CD4-positive, alpha-beta T cell treated with Interleukin-17A for 1 hour (primary cell): Measurements from ENCODE around the gene SLFN5.
A peak's percentile ranks its signal among the peaks of the same experiment; 100 is the strongest.
"Not testable (repeated sequence)": the region's sequence is repeated elsewhere in the genome, so short reads cannot be mapped to it uniquely, and the experiment has no call there.

Experiments used
- DNase-seq: peaks from one replicate; pipeline ENCODE4 v3.0.0-alpha.2; 2020

Gene SLFN5

DNA sequence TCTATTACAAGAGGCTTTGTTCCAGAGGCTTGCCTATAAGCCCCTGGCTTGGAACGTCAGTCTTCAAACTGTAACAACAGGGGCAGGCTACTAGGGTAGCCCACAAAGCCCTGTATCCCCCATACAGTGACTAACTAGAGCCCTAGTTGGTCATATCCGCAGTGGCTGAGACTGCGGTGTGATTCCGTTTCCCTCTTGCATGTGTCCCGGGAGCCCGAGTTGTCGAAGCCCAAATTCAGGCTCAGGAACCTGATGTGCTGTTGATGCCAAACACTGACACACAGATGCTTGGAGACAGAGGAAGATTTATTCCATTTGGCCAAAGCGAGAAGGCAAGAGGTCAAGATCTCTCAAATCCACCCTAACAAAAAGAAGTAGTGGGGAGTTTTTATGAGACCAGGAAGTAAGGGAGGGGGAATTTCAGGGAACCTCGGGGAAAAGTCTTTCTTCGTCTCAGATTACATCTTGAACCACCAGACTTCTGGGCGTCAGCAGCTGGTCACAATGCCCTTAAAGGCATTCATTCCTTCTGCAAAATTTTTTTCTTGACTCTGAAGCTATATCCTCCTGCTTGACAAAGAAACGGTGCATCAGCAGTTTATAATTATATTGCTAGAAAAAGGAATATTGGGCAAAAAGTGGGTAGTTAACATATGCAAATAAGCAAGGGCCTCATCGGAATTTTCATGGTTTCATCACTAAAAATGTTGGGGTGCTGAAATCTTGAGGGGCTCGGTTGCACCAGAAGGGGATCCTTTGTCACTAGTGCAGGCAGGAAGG is 879 bp downstream of the SLFN5 start:
- peak; percentile 62 for DNase-seq

- peak; percentile 91 for DNase-seq
Measured at GRCh38 chr17:35244341-35245195, 1.7 kb downstream of the SLFN5 start.

- DNase-seq = no peak
Measured at GRCh38 chr17:35245196-35245486, 2.3 kb downstream of the SLFN5 start.

DNA sequence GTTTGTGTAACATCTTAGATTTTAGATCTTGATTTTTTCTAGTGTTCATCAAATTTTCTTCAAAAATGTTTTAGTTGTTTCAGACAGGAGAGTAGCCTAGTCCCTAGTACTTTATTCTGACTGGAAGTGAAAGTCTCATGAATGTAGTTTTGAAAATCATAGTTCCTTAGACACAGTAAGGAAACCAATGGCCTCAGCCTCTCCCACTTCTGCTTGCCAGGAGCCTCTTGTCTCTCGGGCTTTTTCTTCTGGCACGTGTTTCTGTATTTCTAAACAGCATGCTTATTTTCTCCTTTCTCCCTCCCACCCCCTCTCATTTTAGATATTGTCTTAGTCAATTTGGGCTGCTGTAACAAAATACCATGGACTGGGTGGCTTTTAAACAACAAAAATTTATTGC is 9.8 kb downstream of the SLFN5 start:
- DNase-seq = no peak

- DNase-seq = no peak
Measured at GRCh38 chr17:35254107-35254773, 11.4 kb downstream of the SLFN5 start.

DNA sequence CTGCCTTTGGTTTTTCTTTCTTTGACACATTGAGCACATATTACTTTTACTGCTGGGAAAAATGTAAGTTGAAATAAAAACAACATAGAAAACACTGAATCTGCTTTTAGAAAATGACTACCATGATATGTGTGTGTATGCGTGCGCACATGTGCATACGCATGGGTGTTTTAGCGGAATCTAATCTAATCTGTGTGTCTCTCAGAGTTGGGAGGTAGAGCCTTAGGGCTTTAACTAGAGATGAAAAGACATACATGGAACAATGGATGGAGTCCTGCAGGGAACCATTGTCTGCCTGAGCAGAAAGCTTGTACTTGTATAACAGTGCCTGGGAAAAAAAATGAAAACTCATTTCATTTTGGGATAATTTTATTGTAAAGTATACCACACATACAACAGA is 12.4 kb downstream of the SLFN5 start:
- DNase-seq = no peak

DNA sequence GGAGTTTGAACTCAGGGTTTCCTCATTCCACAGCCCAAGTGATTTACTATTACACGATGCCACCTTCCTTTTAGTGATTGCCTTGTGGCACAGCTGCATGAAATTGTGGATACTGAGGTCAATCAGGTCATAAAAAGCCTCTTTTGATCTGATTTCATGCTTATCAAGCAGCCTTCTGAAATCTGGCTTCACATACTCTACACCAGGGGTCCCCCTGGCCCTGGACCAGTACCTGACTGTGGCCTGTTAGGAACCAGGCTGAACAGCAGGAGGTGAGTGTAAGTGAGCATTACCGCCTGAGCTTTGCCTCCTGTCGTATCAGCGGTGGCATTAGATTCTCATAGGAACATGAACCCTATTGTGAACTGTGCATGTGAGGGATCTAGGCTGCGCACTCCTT is 13.8 kb downstream of the SLFN5 start:
- DNase-seq = no peak

- DNase-seq = no peak
Measured at GRCh38 chr17:35257208-35257659, 14.4 kb downstream of the SLFN5 start.

GRCh38 chr17:35259001-35259400 is 16.1 kb downstream of the SLFN5 start:
- no peak for DNase-seq

- DNase-seq = no peak
Measured at GRCh38 chr17:35265071-35265470, 22.2 kb downstream of the SLFN5 start.

DNA sequence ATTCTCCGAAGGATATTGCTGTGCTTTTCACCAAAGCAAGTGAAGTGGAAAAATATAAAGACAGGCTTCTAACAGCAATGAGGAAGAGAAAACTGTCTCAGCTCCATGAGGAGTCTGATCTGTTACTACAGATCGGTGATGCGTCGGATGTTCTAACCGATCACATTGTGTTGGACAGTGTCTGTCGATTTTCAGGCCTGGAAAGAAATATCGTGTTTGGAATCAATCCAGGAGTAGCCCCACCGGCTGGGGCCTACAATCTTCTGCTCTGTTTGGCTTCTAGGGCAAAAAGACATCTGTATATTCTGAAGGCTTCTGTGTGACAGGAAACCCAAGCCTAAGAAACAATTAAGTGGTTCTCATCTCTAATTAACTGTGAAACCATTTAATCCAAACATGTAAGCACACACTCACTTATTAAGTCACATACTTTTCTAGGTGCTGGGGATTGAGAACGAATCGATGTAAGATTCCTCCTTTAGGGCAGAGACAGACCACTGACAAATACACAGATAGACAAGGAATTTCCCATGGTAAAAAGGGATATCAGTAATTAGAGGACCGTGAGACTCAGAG is 22.8 kb downstream of the SLFN5 start:
- DNase-seq = no peak

GRCh38 chr17:35274167-35275066 is 31.5 kb downstream of the SLFN5 start:
- DNase-seq = peak; percentile 38

- not testable (repeated sequence) for DNase-seq
Measured at GRCh38 chr17:35278454-35278853, 35.6 kb downstream of the SLFN5 start.

GRCh38 chr17:35278876-35279275 is 36.0 kb downstream of the SLFN5 start:
- not testable (repeated sequence) for DNase-seq

DNA sequence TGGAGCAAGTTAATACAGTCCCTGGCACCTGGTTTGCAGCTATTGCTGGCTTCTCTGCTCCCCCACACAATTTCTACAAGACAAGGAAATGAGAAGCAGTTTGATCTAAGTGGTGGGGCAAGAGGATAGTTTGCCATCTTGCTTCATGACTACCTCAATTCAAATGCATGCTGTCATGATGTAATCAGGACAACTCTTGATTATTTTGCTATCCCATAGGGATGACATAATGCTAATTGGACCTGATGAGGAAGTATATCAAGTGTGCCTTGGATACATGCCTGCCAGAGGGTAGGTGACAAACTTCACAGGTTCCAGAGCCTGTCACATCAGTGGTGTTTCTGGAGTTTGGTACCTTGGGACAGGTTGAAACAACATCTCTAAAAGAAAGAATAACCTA is 40.9 kb downstream of the SLFN5 start:
- DNase-seq = no peak

DNA sequence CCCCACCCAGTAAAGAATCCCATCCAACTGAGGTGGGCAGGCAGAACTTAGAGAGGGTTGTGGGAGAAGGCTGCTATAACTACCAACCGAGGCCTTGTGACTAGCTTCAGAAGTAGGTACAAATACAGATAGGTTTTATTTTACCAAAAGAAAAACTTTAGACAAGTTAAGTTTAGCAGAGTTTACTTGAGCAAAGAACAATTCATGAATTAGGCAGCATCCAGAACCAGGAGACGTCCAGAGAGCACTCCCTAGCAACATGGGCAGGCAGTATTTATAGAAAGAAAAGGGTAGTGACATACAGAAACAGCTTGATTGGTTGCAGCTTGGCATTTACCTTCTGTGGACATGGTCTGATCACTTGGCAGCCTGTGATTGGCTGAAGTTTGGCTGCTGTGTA is 42.1 kb downstream of the SLFN5 start:
- no peak for DNase-seq

- DNase-seq = peak; percentile 51
Measured at GRCh38 chr17:35286120-35286781, 43.4 kb downstream of the SLFN5 start.

DNA sequence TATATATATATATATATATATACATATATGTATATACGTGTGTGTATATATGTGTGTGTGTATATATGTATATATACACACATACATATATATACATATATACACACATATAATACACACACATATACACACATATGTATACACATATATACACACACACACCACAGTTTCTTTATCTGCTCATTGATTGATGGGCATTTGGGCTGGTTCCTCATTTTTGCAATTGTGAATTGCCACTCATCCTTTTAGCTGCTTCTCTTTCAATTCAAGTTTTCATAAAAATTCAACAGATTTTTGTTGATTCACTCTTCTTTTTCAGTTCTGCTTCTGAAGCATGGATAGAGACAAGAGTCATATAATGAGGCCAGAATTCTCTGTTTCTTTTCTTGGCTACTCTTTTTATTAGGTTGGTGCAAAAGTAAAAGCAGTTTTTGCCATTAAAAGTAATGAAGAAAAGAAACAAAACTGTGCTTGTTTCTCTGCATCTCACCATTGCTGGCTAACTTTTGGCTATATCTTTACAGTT is 44.5 kb downstream of the SLFN5 start:
- no peak for DNase-seq

DNA sequence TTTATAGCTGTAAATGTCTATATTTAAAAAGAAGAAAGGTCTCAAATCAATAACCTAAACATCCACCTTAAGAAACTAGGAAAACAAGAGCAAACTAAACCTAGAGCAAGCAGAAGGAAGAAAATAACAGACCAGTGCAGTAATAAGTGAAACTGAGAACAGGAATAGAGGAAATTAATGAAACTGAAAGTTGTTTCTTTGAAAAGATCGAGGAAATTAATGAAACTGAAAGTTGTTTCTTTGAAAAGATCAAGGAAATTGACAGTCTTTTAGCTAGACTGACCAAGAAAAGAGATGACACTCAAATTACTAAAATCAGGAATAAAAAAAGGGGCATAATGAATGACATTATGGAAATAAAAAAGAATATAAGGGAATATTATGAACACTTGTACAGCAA is 46.4 kb downstream of the SLFN5 start:
- DNase-seq = peak; percentile 32

DNA sequence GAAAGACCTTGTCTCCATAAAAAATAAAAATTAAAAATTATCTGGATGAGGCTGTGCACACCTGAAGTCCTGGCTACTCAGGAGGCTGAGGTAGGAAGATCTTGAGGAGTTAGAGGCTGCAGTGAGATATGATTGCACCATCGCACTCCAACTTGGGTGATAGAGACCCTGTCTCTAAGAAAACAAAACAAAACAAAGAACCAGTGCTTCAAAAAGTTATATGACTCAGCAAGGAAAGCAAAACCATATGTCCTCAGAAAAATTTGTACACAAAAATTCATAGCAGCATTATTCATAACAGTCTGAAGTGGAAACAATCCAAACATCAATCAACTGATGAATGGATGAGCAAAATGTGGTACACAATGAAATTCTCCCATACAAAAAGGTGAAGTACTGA is 48.9 kb downstream of the SLFN5 start:
- no peak for DNase-seq

- no peak for DNase-seq
Measured at GRCh38 chr17:35293151-35293847, 50.4 kb downstream of the SLFN5 start.
